ENCODE results near the gene STAM2.
A peak's percentile ranks its signal among the peaks of the same experiment; 100 is the strongest.
"Not testable (repeated sequence)": the region's sequence is repeated elsewhere in the genome, so short reads cannot be mapped to it uniquely, and the experiment has no call there.

The STAM2 gene

DNA sequence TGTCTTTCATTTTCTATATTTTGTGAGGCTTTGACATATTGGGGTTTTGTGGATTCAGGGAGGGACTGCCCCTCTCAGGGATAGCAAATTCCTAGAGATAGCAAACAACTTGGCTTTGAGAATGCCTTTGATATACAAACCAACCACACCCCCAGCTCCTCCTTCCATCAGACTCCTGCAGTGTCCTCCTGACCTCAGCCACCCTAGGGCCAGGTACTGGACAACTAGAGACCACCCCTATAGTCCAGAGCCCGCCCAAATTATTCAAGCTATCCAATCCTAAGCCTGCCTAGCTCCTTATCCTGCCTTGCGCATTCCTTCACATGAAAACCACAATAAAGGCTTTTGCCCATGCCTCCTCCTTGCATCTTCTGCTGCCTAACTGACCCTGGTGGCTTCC lies 22.9 kb upstream of the STAM2 start:
- DNase-seq (ENCODE audit: insufficient read length, low spot score): no peak
- no peak for FAIRE-seq
- TF ChIP-seq PAX5 (IDR thresholded peaks at IDR 0.05; ENCODE audit: insufficient read depth, low read length, severe bottlenecking) (no peak), POLR2AphosphoS5 (IDR thresholded peaks at IDR 0.05; ENCODE audit: low read depth, low read length) (no peak), TAF1 (IDR thresholded peaks at IDR 0.05; ENCODE audit: low read depth, low read length) (no peak), SPI1 (IDR thresholded peaks at IDR 0.05; ENCODE audit: low read depth, low read length) (no peak), POLR2A (IDR thresholded peaks at IDR 0.05; ENCODE audit: low read depth, low read length) (no peak)

DNA sequence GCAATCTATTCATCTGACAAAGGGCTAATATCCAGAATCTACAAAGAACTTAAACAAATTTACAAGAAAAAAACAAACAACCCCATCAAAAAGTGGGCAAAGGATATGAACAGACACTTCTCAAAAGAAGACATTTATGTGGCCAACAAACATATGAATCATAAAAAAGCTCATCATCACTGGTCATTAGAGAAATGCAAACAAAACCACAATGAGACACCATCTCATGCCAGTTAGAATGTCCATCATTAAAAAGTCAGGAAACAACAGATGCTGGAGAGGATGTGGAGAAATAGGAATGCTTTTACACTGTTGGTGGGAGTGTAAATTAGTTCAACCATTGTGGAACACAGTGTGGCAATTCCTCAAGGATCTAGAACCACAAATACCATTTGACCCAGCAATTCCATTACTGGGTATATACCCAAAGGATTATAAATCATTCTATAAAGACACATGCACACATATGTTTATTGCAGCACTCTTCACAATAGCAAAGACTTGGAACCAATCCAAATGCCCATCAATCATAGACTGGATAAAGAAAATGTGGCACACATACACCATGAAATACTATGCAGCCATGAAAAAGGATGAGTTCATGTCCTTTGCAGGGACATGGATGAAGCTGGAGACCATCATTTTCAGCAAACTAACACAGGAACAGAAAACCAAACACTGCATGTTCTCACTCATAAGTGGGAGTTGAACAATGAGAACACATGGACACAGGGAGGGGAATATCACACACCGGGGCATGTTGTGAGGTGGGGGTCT lies 22.1 kb upstream of the STAM2 start:
- FAIRE-seq; DNase-seq (ENCODE audit: insufficient read length, low spot score): not testable (repeated sequence)

DNA sequence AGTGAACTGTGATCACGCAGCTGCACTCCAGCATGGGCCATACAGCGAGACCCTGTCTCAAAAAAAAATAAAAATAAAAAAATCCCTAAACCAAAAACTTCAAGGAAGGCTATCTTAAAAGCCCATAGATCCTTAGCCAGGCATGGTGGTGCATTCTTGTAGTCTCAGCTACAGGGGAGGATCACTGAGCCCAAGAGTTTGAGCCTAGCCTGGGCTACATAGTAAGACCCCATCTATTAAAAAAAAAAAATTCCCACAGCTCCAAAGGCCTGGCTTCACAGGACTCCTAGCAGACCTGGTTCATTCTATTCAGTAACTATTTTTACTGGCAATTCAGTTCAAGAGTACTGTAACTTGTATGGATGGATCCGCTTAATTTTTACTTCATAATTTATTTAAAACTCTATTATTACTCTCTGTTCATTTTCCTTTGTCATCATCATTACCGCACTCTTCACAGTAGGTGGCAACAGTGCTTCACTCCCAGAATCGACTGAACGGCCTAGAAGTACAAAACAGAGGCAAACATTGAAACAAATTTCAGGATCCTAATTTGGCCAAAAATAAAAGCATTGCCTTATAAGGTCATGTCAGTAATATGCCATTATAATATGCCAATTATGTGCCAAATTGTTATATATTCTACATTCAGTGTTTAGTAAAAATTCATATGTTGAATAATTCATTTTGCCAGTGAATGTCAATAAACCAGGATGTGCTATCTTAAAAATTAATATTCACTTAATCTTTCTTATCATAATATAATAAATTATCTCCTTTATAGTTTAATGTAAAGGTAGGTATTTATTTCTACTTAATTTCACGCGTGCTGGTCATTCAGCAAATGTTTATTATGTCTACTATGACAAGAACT lies 14.3 kb upstream of the STAM2 start:
- no peak for TF ChIP-seq POLR2AphosphoS5 (IDR thresholded peaks at IDR 0.05; ENCODE audit: low read depth, low read length)
- no peak for FAIRE-seq

DNA sequence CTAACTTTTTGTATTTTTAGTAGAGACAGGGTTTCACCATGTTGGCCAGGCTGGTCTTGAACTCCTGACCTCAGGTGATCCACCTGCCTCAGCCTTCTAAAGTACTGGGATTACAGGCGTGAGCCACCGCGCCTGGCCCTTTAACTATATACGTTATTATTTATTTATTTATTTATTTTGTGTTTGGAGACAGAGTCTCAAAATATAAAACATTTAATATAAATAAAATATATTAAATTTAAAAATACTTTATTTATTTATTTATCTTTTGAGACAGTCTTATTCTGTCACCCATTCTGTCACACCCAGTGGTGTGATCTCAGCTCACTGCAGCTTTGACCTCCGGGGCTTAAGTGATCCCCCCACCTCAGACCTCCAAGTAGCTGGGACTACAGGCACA lies 11.2 kb upstream of the STAM2 start:
- not testable (repeated sequence) for FAIRE-seq; DNase-seq (ENCODE audit: insufficient read length, low spot score)

More for the DNA sequence above, 14.3 kb upstream of the STAM2 start:
- DNase-seq (ENCODE audit: insufficient read length, low spot score): no peak

DNA sequence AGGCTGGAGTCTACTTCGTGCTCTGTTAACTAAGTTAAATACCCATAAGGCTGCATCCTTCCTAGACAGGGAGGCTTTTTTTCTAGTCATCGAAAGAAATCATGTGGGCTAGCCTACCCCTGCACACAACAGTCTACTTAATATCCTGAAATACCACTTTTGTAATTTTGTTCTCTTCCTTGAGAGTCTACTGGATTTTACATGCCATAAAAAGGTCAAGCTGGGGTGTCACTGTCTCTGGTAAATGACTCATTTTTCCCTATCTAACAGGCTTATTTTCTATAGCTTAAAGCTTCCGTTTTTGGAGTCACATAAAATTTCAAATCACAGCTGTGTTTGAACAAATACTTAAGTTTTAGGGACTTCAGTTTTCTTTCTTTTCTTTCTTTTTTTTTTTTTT lies 10.7 kb upstream of the STAM2 start:
- TF ChIP-seq TAF1 (IDR thresholded peaks at IDR 0.05; ENCODE audit: low read depth, low read length) (no peak), SPI1 (IDR thresholded peaks at IDR 0.05; ENCODE audit: low read depth, low read length) (no peak), POU2F2 (IDR thresholded peaks at IDR 0.05; ENCODE audit: low read depth, low read length) (no peak), POLR2A (IDR thresholded peaks at IDR 0.05; ENCODE audit: low read depth, low read length) (no peak), PAX5 (IDR thresholded peaks at IDR 0.05; ENCODE audit: insufficient read depth, low read length, severe bottlenecking) (no peak), POLR2AphosphoS5 (IDR thresholded peaks at IDR 0.05; ENCODE audit: low read depth, low read length) (no peak)
- FAIRE-seq: no peak
- no peak for DNase-seq (ENCODE audit: insufficient read length, low spot score)

DNA sequence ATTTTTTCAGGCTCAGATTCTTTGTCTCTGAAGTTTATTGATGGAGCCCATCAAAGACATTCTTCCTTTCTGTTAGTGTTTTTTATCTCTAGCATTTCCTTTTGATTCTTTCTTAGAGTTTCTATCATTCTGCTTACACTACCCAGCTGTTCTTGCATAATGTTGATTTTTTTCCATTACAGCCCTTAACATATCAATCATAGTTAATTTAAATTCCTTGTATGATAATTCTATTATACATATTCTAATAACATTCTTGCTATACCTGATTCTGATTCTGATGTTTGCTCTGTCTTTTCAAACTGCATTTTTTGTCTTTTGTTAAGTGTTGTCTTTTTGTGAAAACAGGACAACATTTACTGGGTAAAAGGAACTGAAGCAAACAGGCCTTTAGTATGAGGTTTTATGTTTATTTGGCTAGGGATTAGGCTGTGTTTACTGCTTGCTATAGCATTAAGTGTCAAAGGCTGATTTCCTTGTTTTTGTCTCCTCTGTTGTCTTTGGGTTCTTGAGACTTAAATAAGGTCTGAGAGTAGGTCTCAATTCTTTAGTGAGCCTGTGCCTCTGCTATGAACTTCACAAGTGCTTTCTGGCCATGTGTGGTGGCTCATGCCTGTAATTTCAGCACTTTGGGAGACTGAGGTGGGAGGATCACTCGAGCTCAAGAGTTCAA lies 8.0 kb upstream of the STAM2 start:
- DNase-seq (ENCODE audit: insufficient read length, low spot score): no peak
- FAIRE-seq: no peak
- TF ChIP-seq TAF1 (IDR thresholded peaks at IDR 0.05; ENCODE audit: low read depth, low read length): no peak
- TF ChIP-seq POLR2A (IDR thresholded peaks at IDR 0.05; ENCODE audit: low read depth, low read length): no peak
- no peak for TF ChIP-seq POLR2AphosphoS5 (IDR thresholded peaks at IDR 0.05; ENCODE audit: low read depth, low read length)

DNA sequence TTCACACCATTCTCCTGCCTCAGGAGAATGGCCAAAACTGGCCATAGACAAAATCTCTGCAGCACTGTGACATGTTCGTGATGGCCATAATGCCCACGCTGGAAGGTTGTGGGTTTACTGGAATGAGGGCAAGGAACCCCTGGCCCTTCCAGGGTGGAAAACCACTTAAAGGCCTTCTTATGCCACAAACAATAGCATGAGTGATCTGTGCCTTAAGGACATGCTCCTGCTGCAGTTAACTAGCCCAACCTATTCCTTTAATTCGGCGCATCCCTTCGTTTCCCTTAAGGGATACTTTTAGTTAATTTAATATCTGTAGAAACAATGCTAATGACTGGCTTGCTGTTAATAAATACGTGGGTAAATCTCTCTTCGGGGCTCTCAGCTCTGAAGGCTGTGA lies 2.1 kb upstream of the STAM2 start:
- FAIRE-seq; DNase-seq (ENCODE audit: insufficient read length, low spot score): not testable (repeated sequence)

DNA sequence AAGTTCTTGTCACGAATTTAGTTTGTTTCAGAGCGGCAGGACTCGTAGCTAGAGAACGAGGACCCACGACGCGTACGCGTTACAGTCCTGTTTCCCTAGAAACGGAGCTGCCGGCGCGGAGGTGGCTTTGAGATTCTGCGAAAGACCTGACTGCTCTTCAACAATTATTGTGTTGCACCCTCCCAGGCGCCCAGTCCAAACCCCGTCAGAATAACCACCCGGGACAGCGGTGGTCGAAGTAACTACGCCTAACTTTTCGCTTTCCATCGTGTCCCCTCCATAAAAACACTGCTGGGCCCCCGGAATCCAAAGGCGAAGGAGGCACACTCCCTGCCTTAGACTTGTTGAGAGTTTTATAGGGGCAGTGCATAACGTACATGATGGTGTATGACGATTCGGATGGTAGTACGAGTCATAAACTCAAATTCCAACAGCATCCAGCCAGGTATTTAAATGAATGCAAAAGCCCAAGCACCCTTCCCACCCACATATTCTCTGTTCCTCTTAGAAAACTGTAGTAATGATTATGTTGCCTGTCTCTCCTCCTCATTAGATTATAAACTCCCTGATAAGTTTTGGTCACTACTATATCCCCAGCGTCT lies 651 bp upstream of the STAM2 start:
- FAIRE-seq (no peak), DNase-seq (ENCODE audit: insufficient read length, low spot score) (no peak)
- TF ChIP-seq POU2F2 (IDR thresholded peaks at IDR 0.05; ENCODE audit: low read depth, low read length) (peak; percentile 26; the same call in 1 of the 2 replicates), SPI1 (IDR thresholded peaks at IDR 0.05; ENCODE audit: low read depth, low read length) (peak; percentile 92), TAF1 (IDR thresholded peaks at IDR 0.05; ENCODE audit: low read depth, low read length) (no peak)

DNA sequence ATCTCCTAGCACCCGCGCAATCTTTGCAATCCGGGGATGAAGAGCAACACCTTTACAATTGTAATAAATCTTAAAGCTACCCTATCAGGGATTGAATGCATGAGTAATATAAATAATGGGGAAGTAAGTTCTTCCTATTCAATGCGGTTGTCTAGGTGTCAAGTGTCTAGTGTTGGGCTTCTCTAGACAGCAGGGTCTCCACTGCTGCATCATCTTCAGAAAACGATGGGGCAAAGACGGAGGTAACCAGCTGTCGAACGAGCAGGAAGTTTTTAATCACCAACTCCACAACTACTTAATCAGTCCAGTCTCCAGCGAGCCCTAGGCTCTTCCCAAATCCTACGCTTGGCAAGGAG lies 573 bp downstream of the STAM2 start:
- FAIRE-seq (no peak), DNase-seq (ENCODE audit: insufficient read length, low spot score) (no peak)
- TF ChIP-seq TAF1 (IDR thresholded peaks at IDR 0.05; ENCODE audit: low read depth, low read length) (no peak), POLR2AphosphoS5 (IDR thresholded peaks at IDR 0.05; ENCODE audit: low read depth, low read length) (no peak), PAX5 (IDR thresholded peaks at IDR 0.05; ENCODE audit: insufficient read depth, low read length, severe bottlenecking) (no peak), SPI1 (IDR thresholded peaks at IDR 0.05; ENCODE audit: low read depth, low read length) (no peak), POLR2A (IDR thresholded peaks at IDR 0.05; ENCODE audit: low read depth, low read length) (no peak), POU2F2 (IDR thresholded peaks at IDR 0.05; ENCODE audit: low read depth, low read length) (no peak)

DNA sequence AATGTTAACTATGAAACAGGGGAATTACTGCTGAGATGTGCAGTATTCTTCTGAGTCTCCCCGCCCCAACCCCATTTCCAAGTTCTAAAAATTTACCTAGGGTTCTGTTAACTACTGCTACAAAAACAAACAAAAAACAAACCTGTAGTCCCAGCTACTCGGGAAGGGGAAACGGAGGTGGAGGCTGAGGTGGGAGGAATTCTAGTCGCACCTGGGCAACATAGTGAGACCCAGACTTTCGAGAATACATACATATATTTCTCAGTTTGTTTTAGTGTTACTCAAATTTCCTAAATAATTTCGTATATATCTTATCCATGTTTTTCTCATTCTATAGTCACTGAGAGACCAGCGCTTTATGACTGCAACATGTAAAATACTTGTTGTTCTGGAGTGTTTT lies 989 bp downstream of the STAM2 start:
- DNase-seq (ENCODE audit: insufficient read length, low spot score) (no peak), FAIRE-seq (no peak)
- no peak for TF ChIP-seq TAF1 (IDR thresholded peaks at IDR 0.05; ENCODE audit: low read depth, low read length)
- TF ChIP-seq POLR2A (IDR thresholded peaks at IDR 0.05; ENCODE audit: low read depth, low read length): no peak
- TF ChIP-seq POU2F2 (IDR thresholded peaks at IDR 0.05; ENCODE audit: low read depth, low read length): no peak

DNA sequence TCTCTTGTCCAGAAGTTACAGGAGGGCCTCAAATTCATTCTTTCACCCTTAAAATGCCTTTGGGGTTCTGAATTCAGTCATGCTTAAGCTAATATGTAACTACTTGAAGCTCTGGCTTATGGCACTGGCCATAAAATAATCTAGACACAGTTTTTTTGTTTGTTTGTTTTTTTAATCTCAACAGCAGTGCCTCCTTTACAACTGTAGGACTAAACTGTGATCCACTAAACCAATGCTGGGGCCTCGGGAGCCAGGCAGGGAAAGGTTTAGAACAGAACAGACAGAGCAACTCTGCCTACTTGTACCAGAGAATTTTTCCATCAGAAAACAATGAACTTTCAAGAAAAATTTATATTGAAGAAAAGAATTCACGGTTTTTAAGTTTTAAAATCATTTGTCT lies 1.7 kb downstream of the STAM2 start:
- no peak for TF ChIP-seq TAF1 (IDR thresholded peaks at IDR 0.05; ENCODE audit: low read depth, low read length)
- no peak for TF ChIP-seq POLR2AphosphoS5 (IDR thresholded peaks at IDR 0.05; ENCODE audit: low read depth, low read length)
- no peak for TF ChIP-seq SPI1 (IDR thresholded peaks at IDR 0.05; ENCODE audit: low read depth, low read length)
- TF ChIP-seq POU2F2 (IDR thresholded peaks at IDR 0.05; ENCODE audit: low read depth, low read length): no peak
- no peak for TF ChIP-seq POLR2A (IDR thresholded peaks at IDR 0.05; ENCODE audit: low read depth, low read length)
- TF ChIP-seq PAX5 (IDR thresholded peaks at IDR 0.05; ENCODE audit: insufficient read depth, low read length, severe bottlenecking): no peak
- no peak for DNase-seq (ENCODE audit: insufficient read length, low spot score)
- FAIRE-seq: no peak

DNA sequence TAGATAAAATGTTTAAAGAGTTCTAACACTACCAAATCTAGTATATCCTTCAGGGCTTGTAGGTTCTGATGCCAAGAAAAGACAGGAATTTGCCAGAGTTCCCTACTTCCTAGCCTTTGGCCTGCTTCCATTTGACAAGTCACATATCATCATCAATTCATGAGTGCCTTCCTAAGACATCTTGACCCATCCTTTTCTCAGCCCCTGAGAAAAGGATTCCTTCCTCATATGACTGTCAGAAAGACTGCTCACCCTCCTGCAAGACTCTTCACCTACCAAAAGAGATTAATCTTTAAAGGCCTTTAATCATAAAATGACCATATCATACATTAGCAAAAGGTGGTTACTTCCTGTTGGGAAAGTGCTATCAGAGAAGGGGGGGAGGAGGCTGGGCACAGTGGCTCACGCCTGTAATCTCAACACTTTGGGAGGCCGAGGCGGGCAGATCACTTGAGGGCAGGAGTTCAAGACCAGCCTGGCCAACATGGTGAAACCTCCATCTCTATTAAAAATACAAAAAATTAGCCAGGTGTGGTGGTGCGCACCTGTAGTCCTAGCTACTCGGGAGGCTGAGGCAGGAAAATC lies 3.3 kb downstream of the STAM2 start:
- not testable (repeated sequence) for FAIRE-seq; DNase-seq (ENCODE audit: insufficient read length, low spot score)
